Measurements from ENCODE around the gene HEBP1.

HEBP1 gene

GRCh38 chr12:12945591-12945990, 54.5 kb downstream of the HEBP1 start:
- H2BK5ac ChIP-seq (ENCODE audit: low read depth, low read length, poor library complexity, severe bottlenecking), result no peak overlapping the region
- no peaks in the 10 kb centered on the region for H3K79me1 ChIP-seq (replicated peaks; ENCODE audit: low read length, poor library complexity, severe bottlenecking)
- H3K4me1 ChIP-seq (ENCODE audit: control insufficient read depth, insufficient read depth, low read depth, low read length), result no peaks in the 10 kb centered on the region
- no peak overlapping the region for H3K18ac ChIP-seq (ENCODE audit: low read depth in 1 of 2, low read length in 2 of 2)
- no peak overlapping the region for H3K14ac ChIP-seq (ENCODE audit: low read length in 2 of 2)
- no peaks in the 10 kb centered on the region for H3K36me3 ChIP-seq (ENCODE audit: control insufficient read depth in 1 of 2, insufficient read depth in 2 of 2, low read depth in 1 of 2, low read length in 2 of 2)
- no peak overlapping the region for H2BK15ac ChIP-seq (ENCODE audit: low read depth, poor library complexity, severe bottlenecking)
- no peaks in the 10 kb centered on the region for H3K9me3 ChIP-seq (ENCODE audit: control insufficient read depth, low read length)
- no peak for DNase-seq
- H2AFZ ChIP-seq (ENCODE audit: low read depth, low read length), result no peak overlapping the region
- H3K27ac ChIP-seq (ENCODE audit: low read length, poor library complexity, severe bottlenecking), result no peak overlapping the region
- H3K9ac ChIP-seq (ENCODE audit: low read length), result no peak overlapping the region
- H3K27me3 ChIP-seq (ENCODE audit: control insufficient read depth in 1 of 2, insufficient read depth in 1 of 2, low read length in 2 of 2), result no peaks in the 10 kb centered on the region
- H2AK5ac ChIP-seq (ENCODE audit: low read length, severe bottlenecking), result no peak overlapping the region
- no peak overlapping the region for H3K23ac ChIP-seq (ENCODE audit: low read length in 2 of 2)
- no peak overlapping the region for H4K91ac ChIP-seq (ENCODE audit: low read length)
- H3K4me2 ChIP-seq (ENCODE audit: low read length, poor library complexity, severe bottlenecking), result no peak overlapping the region
- no peak overlapping the region for H3K4me3 ChIP-seq (ENCODE audit: insufficient read depth in 1 of 2, low read depth in 1 of 2, low read length in 2 of 2)
- no peak overlapping the region for H4K8ac ChIP-seq (ENCODE audit: low read length)
- no peak overlapping the region for H2BK12ac ChIP-seq (ENCODE audit: low read length in 2 of 2)
- no peak overlapping the region for H3K4ac ChIP-seq (ENCODE audit: low read depth in 1 of 2, low read length in 2 of 2)
- no peak overlapping the region for H2BK120ac ChIP-seq (ENCODE audit: low read depth, low read length)

DNA sequence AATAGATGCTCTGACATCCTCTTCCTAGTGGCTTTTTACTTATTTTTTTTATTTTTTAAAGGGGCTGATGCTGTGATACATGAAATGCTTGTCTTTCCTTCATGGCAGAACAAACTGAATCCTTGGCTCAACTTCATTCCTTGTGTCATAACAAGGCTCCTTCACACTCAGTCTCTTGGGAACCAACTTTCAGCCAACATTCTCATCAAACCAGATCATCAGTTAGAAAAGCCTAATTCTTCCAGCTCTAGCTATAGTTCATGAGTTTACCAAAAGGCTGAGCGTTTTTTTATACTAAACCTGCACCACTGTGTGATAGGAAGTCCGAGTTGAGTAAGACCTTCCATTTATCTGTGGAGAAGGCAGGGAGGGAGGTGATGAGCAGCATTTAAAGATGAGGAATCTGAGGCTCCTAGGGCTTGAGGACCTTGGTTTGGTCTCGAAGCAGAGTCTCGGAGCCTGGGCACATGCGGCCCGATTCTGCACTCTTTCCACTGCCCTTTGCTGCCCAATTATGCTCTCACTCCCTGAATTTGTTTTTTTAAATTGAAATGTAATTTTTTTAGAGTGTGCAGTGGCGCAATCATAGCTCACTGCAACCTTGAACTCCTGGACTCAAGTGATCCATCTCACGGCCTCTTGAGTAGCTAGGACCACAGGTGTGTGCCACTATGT, 56.3 kb downstream of the HEBP1 start:
- no peak overlapping the region for H3K14ac ChIP-seq (ENCODE audit: low read length in 2 of 2)
- no peak overlapping the region for H4K91ac ChIP-seq (ENCODE audit: low read length)
- no peaks in the 10 kb centered on the region for H3K36me3 ChIP-seq (ENCODE audit: control insufficient read depth in 1 of 2, insufficient read depth in 2 of 2, low read depth in 1 of 2, low read length in 2 of 2)
- H3K27me3 ChIP-seq (ENCODE audit: control insufficient read depth in 1 of 2, insufficient read depth in 1 of 2, low read length in 2 of 2), result no peaks in the 10 kb centered on the region
- H2BK120ac ChIP-seq (ENCODE audit: low read depth, low read length), result no peak overlapping the region
- no peaks in the 10 kb centered on the region for H3K4me1 ChIP-seq (ENCODE audit: control insufficient read depth, insufficient read depth, low read depth, low read length)
- no peak overlapping the region for H3K18ac ChIP-seq (ENCODE audit: low read depth in 1 of 2, low read length in 2 of 2)
- H3K27ac ChIP-seq (ENCODE audit: low read length, poor library complexity, severe bottlenecking), result no peak overlapping the region
- DNase-seq, result no peak
- no peak overlapping the region for H4K8ac ChIP-seq (ENCODE audit: low read length)
- 87% methylated on average over 8 of the region's 8 CpGs for WGBS
- H3K4me3 ChIP-seq (ENCODE audit: insufficient read depth in 1 of 2, low read depth in 1 of 2, low read length in 2 of 2), result no peak overlapping the region
- H3K4me2 ChIP-seq (ENCODE audit: low read length, poor library complexity, severe bottlenecking), result no peak overlapping the region
- H3K4ac ChIP-seq (ENCODE audit: low read depth in 1 of 2, low read length in 2 of 2), result no peak overlapping the region
- H2BK15ac ChIP-seq (ENCODE audit: low read depth, poor library complexity, severe bottlenecking), result no peak overlapping the region
- H3K23ac ChIP-seq (ENCODE audit: low read length in 2 of 2), result no peak overlapping the region
- no peak overlapping the region for H2AFZ ChIP-seq (ENCODE audit: low read depth, low read length)
- H3K9me3 ChIP-seq (ENCODE audit: control insufficient read depth, low read length), result no peaks in the 10 kb centered on the region
- no peak overlapping the region for H2BK5ac ChIP-seq (ENCODE audit: low read depth, low read length, poor library complexity, severe bottlenecking)
- no peak overlapping the region for H2AK5ac ChIP-seq (ENCODE audit: low read length, severe bottlenecking)
- H3K79me1 ChIP-seq (replicated peaks; ENCODE audit: low read length, poor library complexity, severe bottlenecking), result no peaks in the 10 kb centered on the region
- H3K9ac ChIP-seq (ENCODE audit: low read length), result no peak overlapping the region
- no peak overlapping the region for H2BK12ac ChIP-seq (ENCODE audit: low read length in 2 of 2)

DNA sequence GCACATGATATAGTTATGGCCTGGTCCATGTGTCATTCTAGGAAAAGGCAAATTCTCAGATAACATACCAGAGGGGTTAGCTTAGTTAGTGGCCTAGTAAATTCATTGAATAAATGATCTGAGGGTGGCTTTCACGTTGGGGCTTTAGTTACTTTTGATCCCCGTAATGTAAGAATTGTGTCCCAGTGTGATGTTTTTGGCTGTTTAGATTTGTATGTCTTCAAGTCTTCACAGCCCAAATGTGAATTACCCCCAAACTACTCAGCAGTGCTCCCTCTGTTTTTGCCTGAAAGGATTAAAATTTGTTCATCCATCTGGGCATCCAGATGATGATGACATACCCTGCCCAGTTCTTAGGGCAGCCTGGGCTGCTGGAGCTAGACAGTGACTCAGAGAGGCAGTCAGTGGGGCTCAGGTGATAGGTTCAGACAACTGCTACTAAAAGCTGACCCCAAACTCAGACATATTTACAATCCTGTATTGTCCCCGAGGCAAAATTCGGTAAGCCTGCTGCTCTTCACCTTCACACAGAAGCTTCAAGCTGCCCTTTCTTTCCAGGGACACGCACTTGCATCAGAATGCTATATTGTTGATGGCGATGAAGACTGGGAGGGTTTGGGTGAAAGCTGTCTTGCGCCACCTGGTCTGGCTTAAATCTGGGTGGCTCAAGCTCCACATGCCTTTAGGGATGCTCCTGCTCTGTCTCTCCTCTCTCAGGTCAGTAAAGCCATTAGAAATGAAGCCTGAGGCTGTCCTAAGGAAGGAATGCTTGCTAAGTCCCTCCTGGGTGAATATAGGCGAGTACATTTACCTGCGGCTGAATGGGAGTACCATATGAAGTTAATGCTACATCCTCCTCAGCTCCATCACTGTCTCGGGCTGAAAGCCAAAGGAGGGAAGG, 58.4 kb downstream of the HEBP1 start:
- H3K27ac ChIP-seq (ENCODE audit: low read length, poor library complexity, severe bottlenecking), result no peak overlapping the region
- H3K4ac ChIP-seq (ENCODE audit: low read depth in 1 of 2, low read length in 2 of 2), result no peak overlapping the region
- H3K9me3 ChIP-seq (ENCODE audit: control insufficient read depth, low read length), result no peaks in the 10 kb centered on the region
- H2AFZ ChIP-seq (ENCODE audit: low read depth, low read length), result no peak overlapping the region
- H3K18ac ChIP-seq (ENCODE audit: low read depth in 1 of 2, low read length in 2 of 2), result no peak overlapping the region
- H3K27me3 ChIP-seq (ENCODE audit: control insufficient read depth in 1 of 2, insufficient read depth in 1 of 2, low read length in 2 of 2), result no peaks in the 10 kb centered on the region
- no peak overlapping the region for H2AK5ac ChIP-seq (ENCODE audit: low read length, severe bottlenecking)
- H3K4me2 ChIP-seq (ENCODE audit: low read length, poor library complexity, severe bottlenecking), result no peak overlapping the region
- no peak overlapping the region for H2BK5ac ChIP-seq (ENCODE audit: low read depth, low read length, poor library complexity, severe bottlenecking)
- no peak overlapping the region for H3K23ac ChIP-seq (ENCODE audit: low read length in 2 of 2)
- H3K4me3 ChIP-seq (ENCODE audit: insufficient read depth in 1 of 2, low read depth in 1 of 2, low read length in 2 of 2), result no peak overlapping the region
- H3K14ac ChIP-seq (ENCODE audit: low read length in 2 of 2), result no peak overlapping the region
- H4K8ac ChIP-seq (ENCODE audit: low read length), result no peak overlapping the region
- H3K79me1 ChIP-seq (replicated peaks; ENCODE audit: low read length, poor library complexity, severe bottlenecking), result no peaks in the 10 kb centered on the region
- no peak overlapping the region for H3K9ac ChIP-seq (ENCODE audit: low read length)
- 92% methylated on average over 8 of the region's 10 CpGs for WGBS
- H2BK15ac ChIP-seq (ENCODE audit: low read depth, poor library complexity, severe bottlenecking), result no peak overlapping the region
- H3K4me1 ChIP-seq (ENCODE audit: control insufficient read depth, insufficient read depth, low read depth, low read length), result no peaks in the 10 kb centered on the region
- no peak overlapping the region for H4K91ac ChIP-seq (ENCODE audit: low read length)
- H2BK12ac ChIP-seq (ENCODE audit: low read length in 2 of 2), result no peak overlapping the region
- no peak overlapping the region for H2BK120ac ChIP-seq (ENCODE audit: low read depth, low read length)
- DNase-seq, result no peak
- H3K36me3 ChIP-seq (ENCODE audit: control insufficient read depth in 1 of 2, insufficient read depth in 2 of 2, low read depth in 1 of 2, low read length in 2 of 2), result no peaks in the 10 kb centered on the region

- Histone ChIP-seq H3K9ac (ENCODE audit: low read length) (no peak overlapping the region), H3K18ac (ENCODE audit: low read depth in 1 of 2, low read length in 2 of 2) (no peak overlapping the region), H2BK5ac (ENCODE audit: low read depth, low read length, poor library complexity, severe bottlenecking) (no peak overlapping the region), H3K14ac (ENCODE audit: low read length in 2 of 2) (no peak overlapping the region), H3K4me2 (ENCODE audit: low read length, poor library complexity, severe bottlenecking) (no peak overlapping the region), H3K27ac (ENCODE audit: low read length, poor library complexity, severe bottlenecking) (no peak overlapping the region), H3K4ac (ENCODE audit: low read depth in 1 of 2, low read length in 2 of 2) (no peak overlapping the region), H3K79me1 (replicated peaks; ENCODE audit: low read length, poor library complexity, severe bottlenecking) (no peaks in the 10 kb centered on the region), H3K23ac (ENCODE audit: low read length in 2 of 2) (no peak overlapping the region), H2AFZ (ENCODE audit: low read depth, low read length) (no peak overlapping the region), H4K8ac (ENCODE audit: low read length) (no peak overlapping the region), H3K4me3 (ENCODE audit: insufficient read depth in 1 of 2, low read depth in 1 of 2, low read length in 2 of 2) (no peak overlapping the region), H2AK5ac (ENCODE audit: low read length, severe bottlenecking) (no peak overlapping the region), H3K36me3 (ENCODE audit: control insufficient read depth in 1 of 2, insufficient read depth in 2 of 2, low read depth in 1 of 2, low read length in 2 of 2) (no peaks in the 10 kb centered on the region), H2BK15ac (ENCODE audit: low read depth, poor library complexity, severe bottlenecking) (no peak overlapping the region), H3K27me3 (ENCODE audit: control insufficient read depth in 1 of 2, insufficient read depth in 1 of 2, low read length in 2 of 2) (no peaks in the 10 kb centered on the region), H3K9me3 (ENCODE audit: control insufficient read depth, low read length) (no peaks in the 10 kb centered on the region), H2BK12ac (ENCODE audit: low read length in 2 of 2) (no peak overlapping the region), H2BK120ac (ENCODE audit: low read depth, low read length) (no peak overlapping the region), H4K91ac (ENCODE audit: low read length) (no peak overlapping the region), H3K4me1 (ENCODE audit: control insufficient read depth, insufficient read depth, low read depth, low read length) (no peaks in the 10 kb centered on the region)
- 75% methylated on average over 1 of the region's 1 CpG for WGBS
- DNase-seq, result no peak
Observed at GRCh38 chr12:12939888-12940287, 60.2 kb downstream of the HEBP1 start.

Measured in mesenchymal stem cell (in vitro differentiated cells and primary cell).